Measurements from ENCODE around the gene MSL3. TPM values are rescaled to one million over a fixed set of nuclear protein-coding genes. Genes with fewer than 3 reads are reported as not detected.

Gene MSL3
- total and polyA plus RNA-seq, 4 experiments from 2014 or later, result 62.6 to 140 (median 101) TPM

GRCh38 chrX:11739776-11740175 lies 18.3 kb upstream of the MSL3 start:
- H3K4me1 ChIP-seq (ENCODE audit: insufficient read depth, low read length), result no peaks in the 10 kb centered on the region
- no peaks in the 10 kb centered on the region for H3K9me3 ChIP-seq (ENCODE audit: control insufficient read depth in 1 of 2, low read length in 2 of 2)
- H3K4me3 ChIP-seq (ENCODE audit: low read length in 2 of 2), result no peak overlapping the region
- Mint-ChIP-seq H3K27ac (no peak overlapping the region), H3K9me3 (no peaks in the 10 kb centered on the region), H3K36me3 (no peaks in the 10 kb centered on the region), H3K4me1 (peaks cover 0 to 2% (median 0%) of the 10 kb centered on the region in 4 donors), H3K27me3 (peaks cover 3 to 4% of the 10 kb centered on the region in 2 donors), H3K4me3 (no peak overlapping the region)
- H3K27ac ChIP-seq (ENCODE audit: low read depth, low read length), result no peak overlapping the region
- no peak for DNase-seq
- CTCF ChIA-PET (ENCODE audit: partially characterized antibody), result interaction anchor here (1.3 kb wide), 1 partner anchor 31 kb away, joined by 3 read pairs; no protein-coding TSS in a partner anchor
- POLR2A ChIA-PET (ENCODE audit: partially characterized antibody), result no interaction called here
- H3K36me3 ChIP-seq (ENCODE audit: insufficient read depth, low read length), result no peaks in the 10 kb centered on the region
- H3K27me3 ChIP-seq (ENCODE audit: insufficient read depth, low read length), result no peaks in the 10 kb centered on the region
- intact Hi-C loops (cut with micrococcal nuclease), result no loop called here

GRCh38 chrX:11740794-11741193 lies 17.2 kb upstream of the MSL3 start:
- intact Hi-C loops (cut with micrococcal nuclease), result no loop called here
- no peaks in the 10 kb centered on the region for H3K9me3 Mint-ChIP-seq
- Histone ChIP-seq H3K4me3 (ENCODE audit: low read length in 2 of 2) (no peak overlapping the region), H3K27ac (ENCODE audit: low read depth, low read length) (no peak overlapping the region), H3K27me3 (ENCODE audit: insufficient read depth, low read length) (no peaks in the 10 kb centered on the region), H3K4me1 (ENCODE audit: insufficient read depth, low read length) (no peaks in the 10 kb centered on the region), H3K36me3 (ENCODE audit: insufficient read depth, low read length) (no peaks in the 10 kb centered on the region), H3K9me3 (ENCODE audit: control insufficient read depth in 1 of 2, low read length in 2 of 2) (no peaks in the 10 kb centered on the region)
- H3K36me3 Mint-ChIP-seq, result no peaks in the 10 kb centered on the region
- CTCF ChIA-PET (ENCODE audit: partially characterized antibody), result no interaction called here
- DNase-seq, result no peak
- POLR2A ChIA-PET (ENCODE audit: partially characterized antibody), result no interaction called here
- H3K4me3 Mint-ChIP-seq, result no peak overlapping the region
- peaks cover 0 to 2% (median 0%) of the 10 kb centered on the region in 4 donors for H3K4me1 Mint-ChIP-seq
- H3K27ac Mint-ChIP-seq, result no peak overlapping the region
- H3K27me3 Mint-ChIP-seq, result peaks cover 3 to 4% of the 10 kb centered on the region in 2 donors

- Histone ChIP-seq H3K4me1 (ENCODE audit: insufficient read depth, low read length) (no peaks in the 10 kb centered on the region), H3K27me3 (ENCODE audit: insufficient read depth, low read length) (no peaks in the 10 kb centered on the region), H3K27ac (ENCODE audit: low read depth, low read length) (no peak overlapping the region), H3K4me3 (ENCODE audit: low read length in 2 of 2) (no peak overlapping the region), H3K9me3 (ENCODE audit: control insufficient read depth in 1 of 2, low read length in 2 of 2) (no peaks in the 10 kb centered on the region), H3K36me3 (ENCODE audit: insufficient read depth, low read length) (no peaks in the 10 kb centered on the region)
- Mint-ChIP-seq H3K36me3 (no peaks in the 10 kb centered on the region), H3K4me1 (peaks cover 0 to 2% (median 0%) of the 10 kb centered on the region in 4 donors), H3K4me3 (no peak overlapping the region), H3K9me3 (no peaks in the 10 kb centered on the region), H3K27me3 (peaks cover 2 to 3% of the 10 kb centered on the region in 2 donors), H3K27ac (no peak overlapping the region)
- intact Hi-C loops (cut with micrococcal nuclease), result no loop called here
- DNase-seq, result no peak
- ChIA-PET POLR2A (ENCODE audit: partially characterized antibody) (no interaction called here), CTCF (ENCODE audit: partially characterized antibody) (no interaction called here)
These were observed 16.5 kb upstream of the MSL3 start for GRCh38 chrX:11741574-11741973.

- H3K4me1 ChIP-seq (ENCODE audit: insufficient read depth, low read length), result no peaks in the 10 kb centered on the region
- no peak for DNase-seq
- Mint-ChIP-seq H3K27me3 (peaks cover 0 to 3% of the 10 kb centered on the region in 2 donors), H3K36me3 (no peaks in the 10 kb centered on the region), H3K4me3 (no peak overlapping the region), H3K4me1 (peaks cover 0 to 2% (median 0%) of the 10 kb centered on the region in 4 donors), H3K9me3 (no peaks in the 10 kb centered on the region), H3K27ac (no peak overlapping the region)
- POLR2A ChIA-PET (ENCODE audit: partially characterized antibody), result no interaction called here
- no peaks in the 10 kb centered on the region for H3K9me3 ChIP-seq (ENCODE audit: control insufficient read depth in 1 of 2, low read length in 2 of 2)
- H3K27ac ChIP-seq (ENCODE audit: low read depth, low read length), result no peak overlapping the region
- H3K4me3 ChIP-seq (ENCODE audit: low read length in 2 of 2), result no peak overlapping the region
- intact Hi-C loops (cut with micrococcal nuclease), result no loop called here
- CTCF ChIA-PET (ENCODE audit: partially characterized antibody), result no interaction called here
- H3K27me3 ChIP-seq (ENCODE audit: insufficient read depth, low read length), result no peaks in the 10 kb centered on the region
- no peaks in the 10 kb centered on the region for H3K36me3 ChIP-seq (ENCODE audit: insufficient read depth, low read length)
These were observed 12.2 kb upstream of the MSL3 start for GRCh38 chrX:11745881-11746280.

GRCh38 chrX:11750046-11750445 lies 8.0 kb upstream of the MSL3 start:
- Histone ChIP-seq H3K9me3 (ENCODE audit: control insufficient read depth in 1 of 2, low read length in 2 of 2) (no peaks in the 10 kb centered on the region), H3K4me1 (ENCODE audit: insufficient read depth, low read length) (no peaks in the 10 kb centered on the region), H3K27me3 (ENCODE audit: insufficient read depth, low read length) (no peaks in the 10 kb centered on the region), H3K27ac (ENCODE audit: low read depth, low read length) (no peak overlapping the region), H3K4me3 (ENCODE audit: low read length in 2 of 2) (no peak overlapping the region), H3K36me3 (ENCODE audit: insufficient read depth, low read length) (no peaks in the 10 kb centered on the region)
- Mint-ChIP-seq H3K27ac (no peak overlapping the region), H3K4me3 (no peak overlapping the region), H3K4me1 (no peaks in the 10 kb centered on the region), H3K9me3 (no peaks in the 10 kb centered on the region), H3K36me3 (no peaks in the 10 kb centered on the region), H3K27me3 (peaks cover 0 to 3% of the 10 kb centered on the region in 2 donors)
- POLR2A ChIA-PET (ENCODE audit: partially characterized antibody), result no interaction called here
- intact Hi-C loops (cut with micrococcal nuclease), result loop anchor here (10.0 kb wide), 1 partner anchor 1735 kb away; no protein-coding TSS in a partner anchor
- DNase-seq, result no peak
- CTCF ChIA-PET (ENCODE audit: partially characterized antibody), result no interaction called here

GRCh38 chrX:11750694-11751093 lies 7.3 kb upstream of the MSL3 start:
- Mint-ChIP-seq H3K36me3 (no peaks in the 10 kb centered on the region), H3K4me1 (no peaks in the 10 kb centered on the region), H3K9me3 (no peaks in the 10 kb centered on the region), H3K27me3 (peaks cover 0 to 3% of the 10 kb centered on the region in 2 donors), H3K4me3 (no peak overlapping the region), H3K27ac (no peak overlapping the region)
- Histone ChIP-seq H3K4me3 (ENCODE audit: low read length in 2 of 2) (no peak overlapping the region), H3K4me1 (ENCODE audit: insufficient read depth, low read length) (no peaks in the 10 kb centered on the region), H3K27me3 (ENCODE audit: insufficient read depth, low read length) (no peaks in the 10 kb centered on the region), H3K36me3 (ENCODE audit: insufficient read depth, low read length) (no peaks in the 10 kb centered on the region), H3K9me3 (ENCODE audit: control insufficient read depth in 1 of 2, low read length in 2 of 2) (no peaks in the 10 kb centered on the region), H3K27ac (ENCODE audit: low read depth, low read length) (no peak overlapping the region)
- no peak for DNase-seq
- ChIA-PET POLR2A (ENCODE audit: partially characterized antibody) (no interaction called here), CTCF (ENCODE audit: partially characterized antibody) (no interaction called here)
- intact Hi-C loops (cut with micrococcal nuclease), result loop anchor here (10.0 kb wide), 1 partner anchor 1736 kb away; no protein-coding TSS in a partner anchor

GRCh38 chrX:11751261-11751660 lies 6.8 kb upstream of the MSL3 start:
- Histone ChIP-seq H3K4me1 (ENCODE audit: insufficient read depth, low read length) (no peaks in the 10 kb centered on the region), H3K4me3 (ENCODE audit: low read length in 2 of 2) (no peak overlapping the region), H3K9me3 (ENCODE audit: control insufficient read depth in 1 of 2, low read length in 2 of 2) (no peaks in the 10 kb centered on the region), H3K27ac (ENCODE audit: low read depth, low read length) (no peak overlapping the region), H3K27me3 (ENCODE audit: insufficient read depth, low read length) (no peaks in the 10 kb centered on the region), H3K36me3 (ENCODE audit: insufficient read depth, low read length) (no peaks in the 10 kb centered on the region)
- no peaks in the 10 kb centered on the region for H3K9me3 Mint-ChIP-seq
- H3K27ac Mint-ChIP-seq, result no peak overlapping the region
- no peak overlapping the region for H3K4me3 Mint-ChIP-seq
- DNase-seq, result no peak
- ChIA-PET POLR2A (ENCODE audit: partially characterized antibody) (no interaction called here), CTCF (ENCODE audit: partially characterized antibody) (no interaction called here)
- H3K4me1 Mint-ChIP-seq, result no peaks in the 10 kb centered on the region
- intact Hi-C loops (cut with micrococcal nuclease), result loop anchor here (10.0 kb wide), 1 partner anchor 1736 kb away; no protein-coding TSS in a partner anchor
- no peaks in the 10 kb centered on the region for H3K36me3 Mint-ChIP-seq
- peaks cover 0 to 3% of the 10 kb centered on the region in 2 donors for H3K27me3 Mint-ChIP-seq

GRCh38 chrX:11753668-11754067 lies 4.4 kb upstream of the MSL3 start:
- Histone ChIP-seq H3K9me3 (ENCODE audit: control insufficient read depth in 1 of 2, low read length in 2 of 2) (no peaks in the 10 kb centered on the region), H3K27ac (ENCODE audit: low read depth, low read length) (no peak overlapping the region), H3K27me3 (ENCODE audit: insufficient read depth, low read length) (no peaks in the 10 kb centered on the region), H3K4me3 (ENCODE audit: low read length in 2 of 2) (no peak overlapping the region), H3K4me1 (ENCODE audit: insufficient read depth, low read length) (peaks cover 3% of the 10 kb centered on the region), H3K36me3 (ENCODE audit: insufficient read depth, low read length) (no peaks in the 10 kb centered on the region)
- Mint-ChIP-seq H3K27ac (no peak overlapping the region), H3K27me3 (peaks cover 0 to 3% of the 10 kb centered on the region in 2 donors), H3K4me1 (peaks cover 0 to 9% (median 3%) of the 10 kb centered on the region in 4 donors), H3K4me3 (no peak overlapping the region), H3K9me3 (no peaks in the 10 kb centered on the region), H3K36me3 (peaks cover 0 to 5% of the 10 kb centered on the region in 2 donors)
- ChIA-PET POLR2A (ENCODE audit: partially characterized antibody) (no interaction called here), CTCF (ENCODE audit: partially characterized antibody) (no interaction called here)
- intact Hi-C loops (cut with micrococcal nuclease), result loop anchor here (10.0 kb wide), 1 partner anchor 1739 kb away; no protein-coding TSS in a partner anchor
- DNase-seq, result no peak
